Gastroesophageal sphincter (tissue), 3 donors: Measurements from ENCODE around the gene CADPS2.

Experiments used
- EP300 ChIP-seq: sonication (generic); formaldehyde crosslinking; IDR thresholded peaks from one replicate; pipeline ENCODE4 v1.6.1; 2017; ENCODE audit warnings: antibody characterized with exemption, mild to moderate bottlenecking
- POLR2A ChIP-seq, 2 donors: fragments of 450-650 bp; IDR thresholded peaks; one replicate each; pipeline ENCODE4 v1.6.1; 2017; ENCODE audit warnings: antibody characterized with exemption in 2 of 2, mild to moderate bottlenecking in 2 of 2, moderate library complexity in 1 of 2
- POLR2AphosphoS5 ChIP-seq: sonication (generic); formaldehyde crosslinking; IDR thresholded peaks from one replicate; pipeline ENCODE4 v1.6.1; 2017; ENCODE audit warnings: antibody characterized with exemption
- TF ChIP-seq, protein P1 (sequence below), 4 experiments: fragments of 200-600 bp in 2 of 4; fragments of 450-650 bp in 2 of 4; sonication (generic) in 1 of 4; IDR thresholded peaks; one replicate each; pipeline ENCODE4 v1.5.1; 2017 to 2019; ENCODE audit warnings: antibody characterized with exemption in 4 of 4, mild to moderate bottlenecking in 2 of 4, moderate library complexity in 2 of 4

- TF ChIP-seq, protein P1, sequence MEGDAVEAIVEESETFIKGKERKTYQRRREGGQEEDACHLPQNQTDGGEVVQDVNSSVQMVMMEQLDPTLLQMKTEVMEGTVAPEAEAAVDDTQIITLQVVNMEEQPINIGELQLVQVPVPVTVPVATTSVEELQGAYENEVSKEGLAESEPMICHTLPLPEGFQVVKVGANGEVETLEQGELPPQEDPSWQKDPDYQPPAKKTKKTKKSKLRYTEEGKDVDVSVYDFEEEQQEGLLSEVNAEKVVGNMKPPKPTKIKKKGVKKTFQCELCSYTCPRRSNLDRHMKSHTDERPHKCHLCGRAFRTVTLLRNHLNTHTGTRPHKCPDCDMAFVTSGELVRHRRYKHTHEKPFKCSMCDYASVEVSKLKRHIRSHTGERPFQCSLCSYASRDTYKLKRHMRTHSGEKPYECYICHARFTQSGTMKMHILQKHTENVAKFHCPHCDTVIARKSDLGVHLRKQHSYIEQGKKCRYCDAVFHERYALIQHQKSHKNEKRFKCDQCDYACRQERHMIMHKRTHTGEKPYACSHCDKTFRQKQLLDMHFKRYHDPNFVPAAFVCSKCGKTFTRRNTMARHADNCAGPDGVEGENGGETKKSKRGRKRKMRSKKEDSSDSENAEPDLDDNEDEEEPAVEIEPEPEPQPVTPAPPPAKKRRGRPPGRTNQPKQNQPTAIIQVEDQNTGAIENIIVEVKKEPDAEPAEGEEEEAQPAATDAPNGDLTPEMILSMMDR (IDR thresholded peaks at IDR 0.05): no peak
- TF ChIP-seq POLR2A (IDR thresholded peaks at IDR 0.05): no peak
- no peak for TF ChIP-seq EP300
- TF ChIP-seq POLR2AphosphoS5: no peak
Measured at GRCh38 chr7:122305475-122306319, 580.6 kb downstream of the CADPS2 start.
